HK-2 (cell line): ENCODE results near the gene CTIF.
A peak's percentile ranks its signal among the peaks of the same experiment; 100 is the strongest.
"Not testable (repeated sequence)": the region's sequence is repeated elsewhere in the genome, so short reads cannot be mapped to it uniquely, and the experiment has no call there.

Experiments
- DNase-seq: peaks from one replicate; pipeline ENCODE4 v3.0.0-alpha.2; 2018; ENCODE audit not compliant: unreplicated experiment

Gene CTIF

GRCh38 chr18:48868468-48869466, 329.9 kb downstream of the CTIF start:
- DNase-seq = no peak

- no peak for DNase-seq
Observed at GRCh38 chr18:48869591-48869990, 330.8 kb downstream of the CTIF start.

GRCh38 chr18:48870926-48871325, 332.1 kb downstream of the CTIF start:
- DNase-seq = not testable (repeated sequence)

- DNase-seq = no peak
Observed at GRCh38 chr18:48871391-48872166, 332.7 kb downstream of the CTIF start.

- no peak for DNase-seq
Observed at GRCh38 chr18:48872234-48873145, 333.7 kb downstream of the CTIF start.

GRCh38 chr18:48874233-48874632, 335.4 kb downstream of the CTIF start:
- DNase-seq = no peak

GRCh38 chr18:48874701-48875162, 335.9 kb downstream of the CTIF start:
- DNase-seq = no peak

GRCh38 chr18:48875314-48875941, 336.6 kb downstream of the CTIF start:
- DNase-seq = no peak

- peak; percentile 63 for DNase-seq
Observed at GRCh38 chr18:48875942-48876511, 337.2 kb downstream of the CTIF start.

- no peak for DNase-seq
Observed at GRCh38 chr18:48876590-48876989, 337.8 kb downstream of the CTIF start.

GRCh38 chr18:48877941-48878340, 339.1 kb downstream of the CTIF start:
- no peak for DNase-seq

- DNase-seq = no peak
Observed at GRCh38 chr18:48878471-48878870, 339.6 kb downstream of the CTIF start.

GRCh38 chr18:48879008-48879431, 340.2 kb downstream of the CTIF start:
- DNase-seq = no peak

- no peak for DNase-seq
Observed at GRCh38 chr18:48880931-48881330, 342.1 kb downstream of the CTIF start.

GRCh38 chr18:48882379-48882778, 343.5 kb downstream of the CTIF start:
- DNase-seq = no peak

- DNase-seq = no peak
Observed at GRCh38 chr18:48884306-48884705, 345.5 kb downstream of the CTIF start.

GRCh38 chr18:48884771-48885170, 345.9 kb downstream of the CTIF start:
- DNase-seq = no peak

- no peak for DNase-seq
Observed at GRCh38 chr18:48885266-48885923, 346.6 kb downstream of the CTIF start.

- no peak for DNase-seq
Observed at GRCh38 chr18:48885924-48886400, 347.1 kb downstream of the CTIF start.
